Left lung (tissue), 10 donors: ENCODE data around the gene IRF2. TPM values are rescaled to one million over a fixed set of nuclear protein-coding genes. Genes with fewer than 3 reads are reported as not detected.
"Not testable (repeated sequence)": the region's sequence is repeated elsewhere in the genome, so short reads cannot be mapped to it uniquely, and the experiment has no call there.

Experiments
- ATAC-seq: fragments of 200-7000 bp; cut with Tn5 transposase; one replicate; pipeline ENCODE4 v1.9.1; 2020; ENCODE audit warnings: moderate library complexity
- DNase-seq, 4 donors: peaks; one replicate each; pipeline ENCODE4 v3.0.0-alpha.2; 2013 to 2020
- H3K27ac ChIP-seq, 2 donors: fragments of 200-600 bp; sonication (generic) in 1 of 2; one replicate each; pipeline versions ENCODE4 v1.5.0 to v1.8.0; 2020 to 2021
- H3K27me3 ChIP-seq, 2 donors: fragments of 200-600 bp; sonication (generic) in 1 of 2; one replicate each; pipeline versions ENCODE4 v1.5.0 to v1.8.0; 2020 to 2021
- H3K36me3 ChIP-seq, 2 donors: fragments of 200-600 bp; sonication (generic) in 1 of 2; one replicate each; pipeline versions ENCODE4 v1.5.0 to v1.8.0; 2020 to 2021
- H3K4me1 ChIP-seq, 2 donors: fragments of 200-600 bp; one replicate each; pipeline ENCODE4 v1.8.0; 2021
- H3K4me3 ChIP-seq, 2 donors: fragments of 200-600 bp; sonication (generic) in 1 of 2; one replicate each; pipeline versions ENCODE4 v1.5.0 to v1.8.0; 2020 to 2021; ENCODE audit warnings: mild to moderate bottlenecking in 1 of 2
- H3K9me3 ChIP-seq, 2 donors: fragments of 200-600 bp; sonication (generic) in 1 of 2; one replicate each; pipeline versions ENCODE4 v1.5.0 to v1.8.0; 2020 to 2021
- intact Hi-C, 2 donors: fragments of 100-400 bp; cut with DNase I; formaldehyde crosslinking; loops; one replicate each; pipeline versions ENCODE4 v1.11.2 to v1.14.2; 2022
- polyA plus RNA-seq, 6 donors: library from polyadenylated mRNA; unstranded; fragments of 120-200 nt; gene quantifications; one replicate each; pipeline ENCODE4 v1.2.1, GENCODE V29; 2013; ENCODE audit not compliant: insufficient read length in 6 of 6
- total RNA-seq, 2 donors: library from RNA; stranded (reverse); fragmentation: NEBNext Ultra II Directional; extraction: Animal tissue kit (Norgen Biotek cat#: 25700); gene quantifications; one replicate each; pipeline ENCODE4 v1.2.1, GENCODE V29; 2021
- TF ChIP-seq, protein P1 (sequence below), 2 donors: fragments of 200-600 bp; sonication (generic) in 1 of 2; IDR thresholded peaks; one replicate each; pipeline versions ENCODE4 v1.5.0 to v1.8.0; 2021; ENCODE audit warnings: antibody characterized with exemption in 2 of 2
- donor health status: DM: no; HTN: yes; CAD: no.
- donor health status: DM: no; HTN: no; CAD: no.

The IRF2 gene
- total and polyA plus RNA-seq, 8 donors = 32.8 to 50.2 (median 47.0) TPM

DNA sequence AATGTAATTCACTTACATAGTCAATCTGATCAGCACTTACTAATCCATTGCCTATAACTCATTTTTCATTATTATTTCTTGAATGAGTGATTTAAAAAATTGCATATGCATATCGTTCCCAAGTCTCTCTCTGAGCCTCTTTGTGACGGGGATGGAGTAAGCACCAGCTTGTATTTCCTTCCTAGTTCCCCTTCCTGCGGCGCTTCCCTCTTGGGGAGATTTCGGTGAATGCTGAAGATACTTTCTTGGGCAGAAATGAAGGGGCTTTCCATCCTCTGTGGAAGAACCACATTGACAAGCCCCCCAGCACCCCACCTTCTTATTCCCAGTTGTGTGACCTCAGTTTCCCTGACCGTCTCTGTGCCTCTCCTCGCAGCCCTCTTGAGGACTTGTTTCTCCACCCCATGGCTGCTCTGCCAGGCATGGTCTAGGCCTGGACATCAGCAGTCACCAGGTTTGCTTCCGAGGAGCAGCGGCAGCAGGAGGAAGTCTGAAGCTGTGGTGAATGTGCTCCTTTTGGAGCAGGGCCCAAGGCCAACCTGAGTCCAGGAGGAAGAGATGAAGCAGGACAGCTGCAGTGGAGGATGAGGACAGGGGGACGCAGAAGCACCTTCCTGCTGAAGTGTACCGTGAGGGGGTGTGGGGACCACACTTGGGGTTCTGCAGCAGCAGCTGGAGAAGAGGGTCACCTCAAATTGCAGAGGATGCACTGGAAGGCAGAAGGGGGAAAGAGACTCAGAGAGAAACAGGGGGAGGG is 124.9 kb downstream of the IRF2 start:
- intact Hi-C loops = no loop called here
- DNase-seq = no peak
- ATAC-seq = no peak
- Histone ChIP-seq H3K27ac (peak overlapping the region; percentile 82 to 99), H3K27me3 (no peaks in the 10 kb centered on the region), H3K4me1 (peaks cover 21 to 72% of the 10 kb centered on the region in 2 donors), H3K36me3 (no peaks in the 10 kb centered on the region), H3K4me3 (no peak overlapping the region), H3K9me3 (no peaks in the 10 kb centered on the region)
- TF ChIP-seq, protein P1, sequence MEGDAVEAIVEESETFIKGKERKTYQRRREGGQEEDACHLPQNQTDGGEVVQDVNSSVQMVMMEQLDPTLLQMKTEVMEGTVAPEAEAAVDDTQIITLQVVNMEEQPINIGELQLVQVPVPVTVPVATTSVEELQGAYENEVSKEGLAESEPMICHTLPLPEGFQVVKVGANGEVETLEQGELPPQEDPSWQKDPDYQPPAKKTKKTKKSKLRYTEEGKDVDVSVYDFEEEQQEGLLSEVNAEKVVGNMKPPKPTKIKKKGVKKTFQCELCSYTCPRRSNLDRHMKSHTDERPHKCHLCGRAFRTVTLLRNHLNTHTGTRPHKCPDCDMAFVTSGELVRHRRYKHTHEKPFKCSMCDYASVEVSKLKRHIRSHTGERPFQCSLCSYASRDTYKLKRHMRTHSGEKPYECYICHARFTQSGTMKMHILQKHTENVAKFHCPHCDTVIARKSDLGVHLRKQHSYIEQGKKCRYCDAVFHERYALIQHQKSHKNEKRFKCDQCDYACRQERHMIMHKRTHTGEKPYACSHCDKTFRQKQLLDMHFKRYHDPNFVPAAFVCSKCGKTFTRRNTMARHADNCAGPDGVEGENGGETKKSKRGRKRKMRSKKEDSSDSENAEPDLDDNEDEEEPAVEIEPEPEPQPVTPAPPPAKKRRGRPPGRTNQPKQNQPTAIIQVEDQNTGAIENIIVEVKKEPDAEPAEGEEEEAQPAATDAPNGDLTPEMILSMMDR (IDR thresholded peaks at IDR 0.05) = no peak

DNA sequence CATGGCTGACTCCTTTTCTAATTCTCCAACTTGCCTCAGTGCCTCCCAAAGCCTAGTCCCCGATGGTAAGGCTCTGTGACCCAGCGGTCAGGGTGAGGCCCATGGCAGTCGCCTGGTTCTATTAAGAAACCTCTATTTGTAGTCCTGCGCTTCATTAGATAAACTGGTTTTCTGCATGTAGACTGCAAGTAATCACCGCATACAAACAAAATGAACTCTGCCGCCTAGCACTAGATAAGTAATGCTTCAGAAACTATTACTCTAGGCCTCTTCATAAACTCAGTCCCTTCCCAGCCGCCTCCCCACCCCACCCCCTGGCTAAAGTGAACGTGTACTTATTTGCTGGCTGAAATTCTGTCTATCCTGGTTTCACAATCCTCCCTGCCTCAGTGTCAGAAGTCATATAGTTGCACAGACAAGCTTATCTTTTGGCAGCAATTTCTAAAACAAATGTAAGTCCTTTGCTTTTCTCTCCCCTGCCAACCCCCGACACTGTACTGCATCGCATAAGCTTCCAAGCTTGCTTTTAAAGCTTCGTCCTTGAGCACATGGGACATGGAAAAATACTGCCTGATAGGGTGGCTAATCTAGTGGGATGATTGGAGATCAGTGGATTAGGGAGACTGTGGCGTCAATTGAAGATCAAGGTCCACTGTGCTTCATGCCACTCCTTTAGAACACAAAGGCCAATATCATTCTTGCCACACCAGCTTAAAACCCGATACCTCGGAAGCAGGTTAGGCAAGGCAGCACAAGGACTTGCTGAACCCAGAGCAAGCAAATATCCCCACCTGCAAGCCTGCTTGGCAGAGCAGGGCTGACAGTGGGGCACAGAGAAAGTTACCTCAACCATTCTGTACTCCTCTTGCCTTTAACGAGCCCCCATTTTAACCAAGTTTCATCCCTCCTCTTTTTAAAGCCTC is 125.8 kb downstream of the IRF2 start:
- DNase-seq (peak in 2 of 4 donors; percentile 88 to 94), ATAC-seq (peak; percentile 37)
- peaks cover 21 to 72% of the 10 kb centered on the region in 2 donors for H3K4me1 ChIP-seq
- peak overlapping the region; percentile 82 to 99 for H3K27ac ChIP-seq
- intact Hi-C loops = no loop called here
- no peaks in the 10 kb centered on the region for H3K27me3 ChIP-seq
- H3K4me3 ChIP-seq = no peak overlapping the region
- no peaks in the 10 kb centered on the region for H3K9me3 ChIP-seq
- TF ChIP-seq, protein P1 (IDR thresholded peaks at IDR 0.05) = no peak
- no peaks in the 10 kb centered on the region for H3K36me3 ChIP-seq

- no peak overlapping the region for H3K4me3 ChIP-seq
- intact Hi-C loops = no loop called here
- peak overlapping the region; percentile 82 to 99 for H3K27ac ChIP-seq
- H3K4me1 ChIP-seq = peaks cover 21 to 79% of the 10 kb centered on the region in 2 donors
- TF ChIP-seq, protein P1 (IDR thresholded peaks at IDR 0.05) = no peak
- DNase-seq (peak in 2 of 4 donors; percentile 73 to 80), ATAC-seq (peak; percentile 71)
- no peaks in the 10 kb centered on the region for H3K9me3 ChIP-seq
- no peaks in the 10 kb centered on the region for H3K27me3 ChIP-seq
- H3K36me3 ChIP-seq = no peaks in the 10 kb centered on the region
Observed at GRCh38 chr4:184347251-184348239, 126.8 kb downstream of the IRF2 start.

DNA sequence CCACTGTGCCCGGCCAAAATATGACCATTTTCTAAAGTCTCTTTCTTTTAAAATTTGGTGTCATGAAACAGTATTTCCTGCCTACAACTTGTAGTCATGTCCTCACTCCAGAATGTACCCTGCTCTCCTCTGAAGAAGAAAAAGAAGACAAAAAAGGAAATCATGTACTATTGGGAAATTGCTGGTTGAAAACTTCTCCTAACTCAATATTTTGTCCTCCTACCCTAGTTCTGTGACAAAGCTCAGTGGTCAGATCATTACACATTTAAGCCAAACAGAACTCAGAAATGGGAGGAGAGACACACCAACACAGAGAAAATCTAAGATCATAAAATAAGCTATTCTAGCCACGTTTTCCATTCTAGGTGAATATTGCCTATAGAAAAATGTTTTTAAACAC is 127.7 kb downstream of the IRF2 start:
- H3K27ac ChIP-seq = peak overlapping the region; percentile 82 to 99
- TF ChIP-seq, protein P1 (IDR thresholded peaks at IDR 0.05) = no peak
- no peak for ATAC-seq
- peaks cover 21 to 79% of the 10 kb centered on the region in 2 donors for H3K4me1 ChIP-seq
- no peaks in the 10 kb centered on the region for H3K27me3 ChIP-seq
- intact Hi-C loops = no loop called here
- no peak overlapping the region for H3K4me3 ChIP-seq
- no peaks in the 10 kb centered on the region for H3K9me3 ChIP-seq
- no peaks in the 10 kb centered on the region for H3K36me3 ChIP-seq
- no peak for DNase-seq

DNA sequence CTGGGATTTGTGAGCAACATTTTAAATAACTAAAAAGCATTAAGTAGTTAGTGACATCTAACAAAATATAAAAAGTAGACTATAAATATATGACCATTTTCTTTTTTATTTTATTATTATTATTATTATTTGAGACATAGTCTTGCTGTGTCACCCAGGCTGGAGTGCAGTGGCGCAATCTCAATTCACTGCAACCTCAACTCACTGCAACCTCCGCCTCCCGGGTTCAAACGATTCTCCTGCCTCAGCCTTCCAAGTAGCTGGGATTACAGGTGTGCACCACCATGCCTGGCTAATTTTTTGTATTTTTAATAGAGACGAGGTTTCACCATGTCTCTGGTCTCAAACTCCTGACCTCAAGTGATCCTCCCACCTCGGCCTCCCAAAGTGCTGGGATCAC is 128.1 kb downstream of the IRF2 start:
- H3K4me1 ChIP-seq = peaks cover 21 to 79% of the 10 kb centered on the region in 2 donors
- ATAC-seq, DNase-seq, H3K9me3 ChIP-seq, H3K27me3 ChIP-seq, H3K4me3 ChIP-seq, H3K36me3 ChIP-seq, intact Hi-C loops: not testable (repeated sequence)
- H3K27ac ChIP-seq = peak overlapping the region; percentile 82 to 99
